GM12878 (cell line): ENCODE measurements around the gene ADCYAP1.

Experiments
- CTCF ChIP-seq, 3 experiments: IDR thresholded peaks in 2 of 3; conservative IDR thresholded peaks in 1 of 3; 2 replicates each; pipeline ENCODE4 v1.5.1; 2011; ENCODE audit warnings: low read depth in 3 of 3, low read length in 3 of 3, mild to moderate bottlenecking in 3 of 3, control low read depth in 2 of 3, moderate library complexity in 2 of 3, inconsistent platforms in 1 of 3, mixed read lengths in 1 of 3; ENCODE audit not compliant: control insufficient read depth in 2 of 3, insufficient read depth in 1 of 3; ENCODE audit errors: extremely low read depth in 1 of 3
- DPF2 ChIP-seq: fragments of 450-650 bp; IDR thresholded peaks from 2 replicates; pipeline ENCODE4 v1.6.1; 2017; ENCODE audit warnings: mild to moderate bottlenecking
- NR2C2 ChIP-seq: IDR thresholded peaks from 2 replicates; pipeline ENCODE4 v1.6.1; 2011; ENCODE audit warnings: borderline replicate concordance, low read depth; ENCODE audit not compliant: control insufficient read depth, insufficient read length
- POLR2A ChIP-seq: IDR thresholded peaks from 2 replicates; pipeline ENCODE4 v1.6.1; 2011; ENCODE audit warnings: low read depth, mild to moderate bottlenecking, low read length
- TF ChIP-seq, protein P1 (sequence below): fragments of 450-650 bp; formaldehyde crosslinking; IDR thresholded peaks from 2 replicates; pipeline ENCODE4 v1.4.0; 2020; ENCODE audit warnings: mild to moderate bottlenecking, moderate library complexity

DNA sequence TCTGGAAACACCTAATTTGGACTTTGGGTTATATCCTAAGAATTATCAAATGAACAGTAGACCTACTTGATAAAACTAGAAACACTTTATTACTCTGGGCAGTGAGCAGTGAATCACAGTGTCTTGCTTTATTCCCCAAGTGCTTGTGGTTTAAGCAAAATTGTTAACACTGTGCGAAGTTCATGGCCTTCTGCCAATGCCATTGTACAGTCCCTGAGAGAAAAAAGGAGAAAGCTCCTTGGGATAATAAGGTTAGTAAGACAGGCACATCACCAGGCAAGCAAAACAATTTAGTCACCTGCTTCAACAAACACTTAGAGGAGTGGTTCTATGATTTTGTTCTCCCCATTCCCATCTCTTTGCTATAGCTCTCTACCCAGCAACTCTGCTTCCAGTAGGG, 39.8 kb downstream of the ADCYAP1 start:
- no peak for TF ChIP-seq CTCF (IDR thresholded peaks at IDR 0.05 in 2 of 3, conservative IDR thresholded peaks at IDR 0.05 in 1 of 3; ENCODE audit: control insufficient read depth in 2 of 3, extremely low read depth in 1 of 3, insufficient read depth in 1 of 3, low read depth in 3 of 3, low read length in 3 of 3)
- TF ChIP-seq, protein P1, sequence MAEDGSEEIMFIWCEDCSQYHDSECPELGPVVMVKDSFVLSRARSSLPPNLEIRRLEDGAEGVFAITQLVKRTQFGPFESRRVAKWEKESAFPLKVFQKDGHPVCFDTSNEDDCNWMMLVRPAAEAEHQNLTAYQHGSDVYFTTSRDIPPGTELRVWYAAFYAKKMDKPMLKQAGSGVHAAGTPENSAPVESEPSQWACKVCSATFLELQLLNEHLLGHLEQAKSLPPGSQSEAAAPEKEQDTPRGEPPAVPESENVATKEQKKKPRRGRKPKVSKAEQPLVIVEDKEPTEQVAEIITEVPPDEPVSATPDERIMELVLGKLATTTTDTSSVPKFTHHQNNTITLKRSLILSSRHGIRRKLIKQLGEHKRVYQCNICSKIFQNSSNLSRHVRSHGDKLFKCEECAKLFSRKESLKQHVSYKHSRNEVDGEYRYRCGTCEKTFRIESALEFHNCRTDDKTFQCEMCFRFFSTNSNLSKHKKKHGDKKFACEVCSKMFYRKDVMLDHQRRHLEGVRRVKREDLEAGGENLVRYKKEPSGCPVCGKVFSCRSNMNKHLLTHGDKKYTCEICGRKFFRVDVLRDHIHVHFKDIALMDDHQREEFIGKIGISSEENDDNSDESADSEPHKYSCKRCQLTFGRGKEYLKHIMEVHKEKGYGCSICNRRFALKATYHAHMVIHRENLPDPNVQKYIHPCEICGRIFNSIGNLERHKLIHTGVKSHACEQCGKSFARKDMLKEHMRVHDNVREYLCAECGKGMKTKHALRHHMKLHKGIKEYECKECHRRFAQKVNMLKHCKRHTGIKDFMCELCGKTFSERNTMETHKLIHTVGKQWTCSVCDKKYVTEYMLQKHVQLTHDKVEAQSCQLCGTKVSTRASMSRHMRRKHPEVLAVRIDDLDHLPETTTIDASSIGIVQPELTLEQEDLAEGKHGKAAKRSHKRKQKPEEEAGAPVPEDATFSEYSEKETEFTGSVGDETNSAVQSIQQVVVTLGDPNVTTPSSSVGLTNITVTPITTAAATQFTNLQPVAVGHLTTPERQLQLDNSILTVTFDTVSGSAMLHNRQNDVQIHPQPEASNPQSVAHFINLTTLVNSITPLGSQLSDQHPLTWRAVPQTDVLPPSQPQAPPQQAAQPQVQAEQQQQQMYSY (CRISPR knock-in tag) = no peak
- TF ChIP-seq POLR2A = no peak
- TF ChIP-seq NR2C2 = no peak
- no peak for TF ChIP-seq DPF2
